Measurements from ENCODE around the gene OR8A1. TPM values are rescaled to one million over a fixed set of nuclear protein-coding genes. Genes with fewer than 3 reads are reported as not detected.
"Not testable (repeated sequence)": the region's sequence is repeated elsewhere in the genome, so short reads cannot be mapped to it uniquely, and the experiment has no call there.

Gene OR8A1
- polyA plus RNA-seq, 1 donor, result not detected

GRCh38 chr11:124591430-124591829, 21.6 kb downstream of the OR8A1 start:
- no peak for DNase-seq
- no peaks in the 10 kb centered on the region for H3K9me3 ChIP-seq (ENCODE audit: control insufficient read depth, low read depth, low read length)
- H3K4me1 ChIP-seq (ENCODE audit: control insufficient read depth, insufficient read depth, low read length), result no peaks in the 10 kb centered on the region
- H3K36me3 ChIP-seq (ENCODE audit: control insufficient read depth, insufficient read depth, low read length), result no peaks in the 10 kb centered on the region
- no CpG with 5 or more reads among the region's 2 CpGs for WGBS (ENCODE audit: insufficient coverage, low lambda C conversion rate)
- H3K27ac ChIP-seq (ENCODE audit: low read length), result no peak overlapping the region
- peaks cover 2% of the 10 kb centered on the region for H3K27me3 ChIP-seq (ENCODE audit: control insufficient read depth, insufficient read depth, low read length)
- no peak overlapping the region for H3K4me3 ChIP-seq (ENCODE audit: low read length)

GRCh38 chr11:124592627-124593026, 22.8 kb downstream of the OR8A1 start:
- no peak overlapping the region for H3K4me3 ChIP-seq (ENCODE audit: low read length)
- no peaks in the 10 kb centered on the region for H3K9me3 ChIP-seq (ENCODE audit: control insufficient read depth, low read depth, low read length)
- H3K36me3 ChIP-seq (ENCODE audit: control insufficient read depth, insufficient read depth, low read length), result no peaks in the 10 kb centered on the region
- no peak overlapping the region for H3K27ac ChIP-seq (ENCODE audit: low read length)
- no CpG with 5 or more reads among the region's 6 CpGs for WGBS (ENCODE audit: insufficient coverage, low lambda C conversion rate)
- no peak for DNase-seq
- no peaks in the 10 kb centered on the region for H3K4me1 ChIP-seq (ENCODE audit: control insufficient read depth, insufficient read depth, low read length)
- peaks cover 2% of the 10 kb centered on the region for H3K27me3 ChIP-seq (ENCODE audit: control insufficient read depth, insufficient read depth, low read length)

GRCh38 chr11:124595302-124595701, 25.5 kb downstream of the OR8A1 start:
- WGBS (ENCODE audit: insufficient coverage, low lambda C conversion rate), result no CpG with 5 or more reads among the region's 3 CpGs
- no peak for DNase-seq
- H3K4me3 ChIP-seq (ENCODE audit: low read length), result no peak overlapping the region
- H3K36me3 ChIP-seq (ENCODE audit: control insufficient read depth, insufficient read depth, low read length), result no peaks in the 10 kb centered on the region
- H3K27ac ChIP-seq (ENCODE audit: low read length), result no peak overlapping the region
- H3K9me3 ChIP-seq (ENCODE audit: control insufficient read depth, low read depth, low read length), result no peaks in the 10 kb centered on the region
- H3K27me3 ChIP-seq (ENCODE audit: control insufficient read depth, insufficient read depth, low read length), result peaks cover 5% of the 10 kb centered on the region
- no peaks in the 10 kb centered on the region for H3K4me1 ChIP-seq (ENCODE audit: control insufficient read depth, insufficient read depth, low read length)

- H3K4me3 ChIP-seq (ENCODE audit: low read length), result no peak overlapping the region
- no peaks in the 10 kb centered on the region for H3K9me3 ChIP-seq (ENCODE audit: control insufficient read depth, low read depth, low read length)
- H3K4me1 ChIP-seq (ENCODE audit: control insufficient read depth, insufficient read depth, low read length), result no peaks in the 10 kb centered on the region
- peaks cover 3% of the 10 kb centered on the region for H3K27me3 ChIP-seq (ENCODE audit: control insufficient read depth, insufficient read depth, low read length)
- no peaks in the 10 kb centered on the region for H3K36me3 ChIP-seq (ENCODE audit: control insufficient read depth, insufficient read depth, low read length)
- DNase-seq, result no peak
- H3K27ac ChIP-seq (ENCODE audit: low read length), result no peak overlapping the region
These were observed 27.8 kb downstream of the OR8A1 start for GRCh38 chr11:124597626-124598025.

GRCh38 chr11:124600621-124601320, 31.0 kb downstream of the OR8A1 start:
- Histone ChIP-seq H3K4me1 (ENCODE audit: control insufficient read depth, insufficient read depth, low read length) (no peaks in the 10 kb centered on the region), H3K36me3 (ENCODE audit: control insufficient read depth, insufficient read depth, low read length) (no peaks in the 10 kb centered on the region), H3K9me3 (ENCODE audit: control insufficient read depth, low read depth, low read length) (no peaks in the 10 kb centered on the region), H3K4me3 (ENCODE audit: low read length) (no peak overlapping the region), H3K27me3 (ENCODE audit: control insufficient read depth, insufficient read depth, low read length) (peaks cover 3% of the 10 kb centered on the region), H3K27ac (ENCODE audit: low read length) (no peak overlapping the region)
- no peak for DNase-seq
- WGBS (ENCODE audit: insufficient coverage, low lambda C conversion rate), result no CpG with 5 or more reads among the region's 5 CpGs

GRCh38 chr11:124602193-124602592, 32.4 kb downstream of the OR8A1 start:
- no CpG with 5 or more reads among the region's 3 CpGs for WGBS (ENCODE audit: insufficient coverage, low lambda C conversion rate)
- Histone ChIP-seq H3K27me3 (ENCODE audit: control insufficient read depth, insufficient read depth, low read length) (peaks cover 3% of the 10 kb centered on the region), H3K36me3 (ENCODE audit: control insufficient read depth, insufficient read depth, low read length) (no peaks in the 10 kb centered on the region), H3K4me1 (ENCODE audit: control insufficient read depth, insufficient read depth, low read length) (no peaks in the 10 kb centered on the region), H3K27ac (ENCODE audit: low read length) (no peak overlapping the region), H3K9me3 (ENCODE audit: control insufficient read depth, low read depth, low read length) (no peaks in the 10 kb centered on the region), H3K4me3 (ENCODE audit: low read length) (no peak overlapping the region)
- DNase-seq, result no peak

- no CpG with 5 or more reads among the region's 3 CpGs for WGBS (ENCODE audit: insufficient coverage, low lambda C conversion rate)
- not testable (repeated sequence) for DNase-seq; H3K4me1 ChIP-seq (ENCODE audit: control insufficient read depth, insufficient read depth, low read length); H3K9me3 ChIP-seq (ENCODE audit: control insufficient read depth, low read depth, low read length); H3K4me3 ChIP-seq (ENCODE audit: low read length); H3K36me3 ChIP-seq (ENCODE audit: control insufficient read depth, insufficient read depth, low read length); H3K27ac ChIP-seq (ENCODE audit: low read length); H3K27me3 ChIP-seq (ENCODE audit: control insufficient read depth, insufficient read depth, low read length)
These were observed 32.9 kb downstream of the OR8A1 start for GRCh38 chr11:124602723-124603122.

GRCh38 chr11:124605719-124606118, 35.9 kb downstream of the OR8A1 start:
- H3K27me3 ChIP-seq (ENCODE audit: control insufficient read depth, insufficient read depth, low read length), result no peaks in the 10 kb centered on the region
- H3K27ac ChIP-seq (ENCODE audit: low read length), result no peak overlapping the region
- WGBS (ENCODE audit: insufficient coverage, low lambda C conversion rate), result no CpG with 5 or more reads among the region's 3 CpGs
- H3K9me3 ChIP-seq (ENCODE audit: control insufficient read depth, low read depth, low read length), result no peaks in the 10 kb centered on the region
- H3K36me3 ChIP-seq (ENCODE audit: control insufficient read depth, insufficient read depth, low read length), result no peaks in the 10 kb centered on the region
- H3K4me3 ChIP-seq (ENCODE audit: low read length), result no peak overlapping the region
- no peak for DNase-seq
- H3K4me1 ChIP-seq (ENCODE audit: control insufficient read depth, insufficient read depth, low read length), result no peaks in the 10 kb centered on the region

- H3K4me3 ChIP-seq (ENCODE audit: low read length), result no peak overlapping the region
- DNase-seq, result peak; percentile 33 to 60
- H3K27ac ChIP-seq (ENCODE audit: low read length), result no peak overlapping the region
- no peaks in the 10 kb centered on the region for H3K36me3 ChIP-seq (ENCODE audit: control insufficient read depth, insufficient read depth, low read length)
- no peaks in the 10 kb centered on the region for H3K9me3 ChIP-seq (ENCODE audit: control insufficient read depth, low read depth, low read length)
- H3K4me1 ChIP-seq (ENCODE audit: control insufficient read depth, insufficient read depth, low read length), result no peaks in the 10 kb centered on the region
- peaks cover 5% of the 10 kb centered on the region for H3K27me3 ChIP-seq (ENCODE audit: control insufficient read depth, insufficient read depth, low read length)
These were observed 38.4 kb downstream of the OR8A1 start for GRCh38 chr11:124608147-124608546.

- H3K36me3 ChIP-seq (ENCODE audit: control insufficient read depth, insufficient read depth, low read length), result no peaks in the 10 kb centered on the region
- H3K27ac ChIP-seq (ENCODE audit: low read length), result no peak overlapping the region
- no CpG with 5 or more reads among the region's 2 CpGs for WGBS (ENCODE audit: insufficient coverage, low lambda C conversion rate)
- no peaks in the 10 kb centered on the region for H3K4me1 ChIP-seq (ENCODE audit: control insufficient read depth, insufficient read depth, low read length)
- no peaks in the 10 kb centered on the region for H3K9me3 ChIP-seq (ENCODE audit: control insufficient read depth, low read depth, low read length)
- no peak overlapping the region for H3K4me3 ChIP-seq (ENCODE audit: low read length)
- H3K27me3 ChIP-seq (ENCODE audit: control insufficient read depth, insufficient read depth, low read length), result peaks cover 7% of the 10 kb centered on the region
- no peak for DNase-seq
These were observed 40.5 kb downstream of the OR8A1 start for GRCh38 chr11:124610295-124610694.

- Histone ChIP-seq H3K9me3 (ENCODE audit: control insufficient read depth, low read depth, low read length) (no peaks in the 10 kb centered on the region), H3K27me3 (ENCODE audit: control insufficient read depth, insufficient read depth, low read length) (peaks cover 7% of the 10 kb centered on the region), H3K27ac (ENCODE audit: low read length) (no peak within 1 kb of the TSS), H3K4me1 (ENCODE audit: control insufficient read depth, insufficient read depth, low read length) (no peaks in the 10 kb centered on the region), H3K36me3 (ENCODE audit: control insufficient read depth, insufficient read depth, low read length) (no peaks in the 10 kb centered on the region), H3K4me3 (ENCODE audit: low read length) (no peak within 1 kb of the TSS)
- DNase-seq, result no peak
- no CpG with 5 or more reads among the region's 5 CpGs for WGBS (ENCODE audit: insufficient coverage, low lambda C conversion rate)
These were observed 41.3 kb downstream of the OR8A1 start, which contains the start of gene PANX3 for GRCh38 chr11:124611064-124611463. TSS of gene PANX3 (plus strand) at chr11:124611428. CDS start at chr11:124611557, 129 bp downstream.
